HG03342 (cell line): Measurements from ENCODE around the gene EXOC7.

Experiments
- ATAC-seq: cut with Tn5 transposase; IDR thresholded peaks from one replicate; pipeline ENCODE4 v1.9.1; 2021; ENCODE audit warnings: mild to moderate bottlenecking, moderate library complexity; ENCODE audit not compliant: unreplicated experiment

The EXOC7 gene

GRCh38 chr17:76103274-76104139 lies at the start of gene EXOC7:
TSS of gene EXOC7 (minus strand) at chr17:76103787. CDS start at chr17:76103692, 95 bp downstream.
- peak; percentile 79 for ATAC-seq

- ATAC-seq = no peak
Measured at GRCh38 chr17:76153202-76153601, 49.6 kb upstream of the EXOC7 start.

- no peak for ATAC-seq
Measured at GRCh38 chr17:76152591-76152990, 49.0 kb upstream of the EXOC7 start.

GRCh38 chr17:76151896-76152454 lies 48.4 kb upstream of the EXOC7 start:
- no peak for ATAC-seq

GRCh38 chr17:76150712-76151622 lies 47.4 kb upstream of the EXOC7 start:
- no peak for ATAC-seq

- no peak for ATAC-seq
Measured at GRCh38 chr17:76149214-76149613, 45.6 kb upstream of the EXOC7 start.

GRCh38 chr17:76148015-76148326 lies 44.4 kb upstream of the EXOC7 start:
- ATAC-seq = no peak

- ATAC-seq = no peak
Measured at GRCh38 chr17:76147211-76148014, 43.8 kb upstream of the EXOC7 start.

- ATAC-seq = no peak
Measured at GRCh38 chr17:76146053-76146851, 42.7 kb upstream of the EXOC7 start.

- no peak for ATAC-seq
Measured at GRCh38 chr17:76145231-76146052, 41.9 kb upstream of the EXOC7 start.

GRCh38 chr17:76142585-76143041 lies 39.0 kb upstream of the EXOC7 start:
- no peak for ATAC-seq

- ATAC-seq = no peak
Measured at GRCh38 chr17:76142039-76142584, 38.5 kb upstream of the EXOC7 start.

GRCh38 chr17:76141212-76142038 lies 37.8 kb upstream of the EXOC7 start, which contains the start of gene FOXJ1:
TSS of gene FOXJ1 (minus strand) at chr17:76141245. CDS start at chr17:76140395, 850 bp downstream.
- ATAC-seq = peak; percentile 65

GRCh38 chr17:76140661-76141211 lies 37.1 kb upstream of the EXOC7 start:
- no peak for ATAC-seq

GRCh38 chr17:76139801-76140660 lies 36.4 kb upstream of the EXOC7 start:
- ATAC-seq = no peak
